Measurements from ENCODE around the gene SSTR4.
"Not testable (repeated sequence)": the region's sequence is repeated elsewhere in the genome, so short reads cannot be mapped to it uniquely, and the experiment has no call there.

The SSTR4 gene

GRCh38 chr20:23034721-23035671 is at the start of gene SSTR4:
Gene SSTR4 (plus strand): TSS chr20:23035312. CDS start chr20:23035484, 172 bp downstream.
- no peak for DNase-seq (ENCODE audit: low read depth)

- DNase-seq (ENCODE audit: low read depth): no peak
Measured at GRCh38 chr20:22986601-22987000, 48.5 kb upstream of the SSTR4 start.

- DNase-seq (ENCODE audit: low read depth): not testable (repeated sequence)
Measured at GRCh38 chr20:22991424-22991823, 43.7 kb upstream of the SSTR4 start.

- DNase-seq (ENCODE audit: low read depth): no peak
Measured at GRCh38 chr20:22993823-22994222, 41.3 kb upstream of the SSTR4 start.

- no peak for DNase-seq (ENCODE audit: low read depth)
Measured at GRCh38 chr20:22995923-22996322, 39.2 kb upstream of the SSTR4 start.

- no peak for DNase-seq (ENCODE audit: low read depth)
Measured at GRCh38 chr20:22998476-22998875, 36.6 kb upstream of the SSTR4 start.

- DNase-seq (ENCODE audit: low read depth): no peak
Measured at GRCh38 chr20:22999756-23000155, 35.4 kb upstream of the SSTR4 start.

GRCh38 chr20:23000232-23000947 is 34.7 kb upstream of the SSTR4 start:
- no peak for DNase-seq (ENCODE audit: low read depth)

- DNase-seq (ENCODE audit: low read depth): no peak
Measured at GRCh38 chr20:23002276-23002675, 32.8 kb upstream of the SSTR4 start.

GRCh38 chr20:23003077-23003635 is 32.0 kb upstream of the SSTR4 start:
- DNase-seq (ENCODE audit: low read depth): no peak

- DNase-seq (ENCODE audit: low read depth): no peak
Measured at GRCh38 chr20:23003881-23004460, 31.1 kb upstream of the SSTR4 start.

GRCh38 chr20:23005776-23006175 is 29.3 kb upstream of the SSTR4 start:
- no peak for DNase-seq (ENCODE audit: low read depth)

GRCh38 chr20:23007462-23007861 is 27.6 kb upstream of the SSTR4 start:
- DNase-seq (ENCODE audit: low read depth): no peak

GRCh38 chr20:23007886-23008655 is 27.0 kb upstream of the SSTR4 start:
- no peak for DNase-seq (ENCODE audit: low read depth)

- no peak for DNase-seq (ENCODE audit: low read depth)
Measured at GRCh38 chr20:23008667-23009066, 26.4 kb upstream of the SSTR4 start.

- DNase-seq (ENCODE audit: low read depth): no peak
Measured at GRCh38 chr20:23009636-23010035, 25.5 kb upstream of the SSTR4 start.

- DNase-seq (ENCODE audit: low read depth): no peak
Measured at GRCh38 chr20:23010096-23010495, 25.0 kb upstream of the SSTR4 start.

GRCh38 chr20:23011008-23011721 is 23.9 kb upstream of the SSTR4 start:
- no peak for DNase-seq (ENCODE audit: low read depth)

GRCh38 chr20:23013429-23013828 is 21.7 kb upstream of the SSTR4 start:
- DNase-seq (ENCODE audit: low read depth): no peak

- DNase-seq (ENCODE audit: low read depth): no peak
Measured at GRCh38 chr20:23017516-23017915, 17.6 kb upstream of the SSTR4 start.

- DNase-seq (ENCODE audit: low read depth): no peak
Measured at GRCh38 chr20:23018432-23018831, 16.7 kb upstream of the SSTR4 start.
